ENCODE data around the gene CCT5.

DNA sequence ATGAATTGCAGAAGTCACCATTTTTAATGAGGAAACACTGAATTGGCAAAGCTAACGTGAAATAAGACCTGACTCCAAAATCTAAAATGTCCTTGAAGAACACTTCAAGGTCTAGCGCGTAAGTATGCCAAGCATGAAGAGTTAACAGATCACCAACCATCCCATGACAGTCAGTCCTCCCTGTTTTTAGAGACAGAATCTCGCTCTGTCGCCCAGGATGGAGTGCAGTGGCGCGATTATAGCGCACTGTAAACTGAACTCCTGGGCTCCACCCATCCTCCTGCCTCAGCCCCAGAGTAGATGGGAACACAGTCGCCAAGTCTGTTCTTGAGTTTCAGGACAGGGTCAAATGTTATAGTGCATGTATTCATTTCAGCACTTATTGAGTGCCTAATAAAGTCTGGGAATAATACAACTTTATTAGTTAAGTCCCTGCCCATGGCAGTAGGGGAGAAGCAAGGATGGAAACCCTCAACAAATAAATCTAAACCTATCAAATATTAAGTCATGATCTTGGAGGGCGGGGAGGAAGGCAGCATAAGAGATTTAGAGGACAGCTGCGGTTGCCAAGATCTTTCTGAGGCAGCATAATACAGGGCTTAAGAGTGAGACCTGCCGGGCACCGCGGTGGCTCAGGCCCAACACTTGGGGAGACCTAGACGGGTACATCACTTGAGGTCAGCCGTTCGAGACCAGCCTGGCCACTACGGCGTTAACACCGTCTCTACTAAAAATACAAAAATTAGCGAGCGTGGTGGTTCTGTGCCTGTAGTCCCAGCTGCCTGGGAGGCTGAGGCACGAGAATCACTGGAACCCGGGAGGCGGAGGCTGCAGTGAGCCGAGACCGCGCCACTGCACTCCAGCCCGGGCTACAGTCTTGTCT lies 1.5 kb upstream of the CCT5 start:
- TF ChIP-seq EZH2 (IDR thresholded peaks at IDR 0.05; ENCODE audit: borderline replicate concordance, low read depth, low read length, severe bottlenecking) = no peak
- TF ChIP-seq, protein P1, sequence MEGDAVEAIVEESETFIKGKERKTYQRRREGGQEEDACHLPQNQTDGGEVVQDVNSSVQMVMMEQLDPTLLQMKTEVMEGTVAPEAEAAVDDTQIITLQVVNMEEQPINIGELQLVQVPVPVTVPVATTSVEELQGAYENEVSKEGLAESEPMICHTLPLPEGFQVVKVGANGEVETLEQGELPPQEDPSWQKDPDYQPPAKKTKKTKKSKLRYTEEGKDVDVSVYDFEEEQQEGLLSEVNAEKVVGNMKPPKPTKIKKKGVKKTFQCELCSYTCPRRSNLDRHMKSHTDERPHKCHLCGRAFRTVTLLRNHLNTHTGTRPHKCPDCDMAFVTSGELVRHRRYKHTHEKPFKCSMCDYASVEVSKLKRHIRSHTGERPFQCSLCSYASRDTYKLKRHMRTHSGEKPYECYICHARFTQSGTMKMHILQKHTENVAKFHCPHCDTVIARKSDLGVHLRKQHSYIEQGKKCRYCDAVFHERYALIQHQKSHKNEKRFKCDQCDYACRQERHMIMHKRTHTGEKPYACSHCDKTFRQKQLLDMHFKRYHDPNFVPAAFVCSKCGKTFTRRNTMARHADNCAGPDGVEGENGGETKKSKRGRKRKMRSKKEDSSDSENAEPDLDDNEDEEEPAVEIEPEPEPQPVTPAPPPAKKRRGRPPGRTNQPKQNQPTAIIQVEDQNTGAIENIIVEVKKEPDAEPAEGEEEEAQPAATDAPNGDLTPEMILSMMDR (IDR thresholded peaks at IDR 0.05; ENCODE audit: borderline replicate concordance, extremely low read depth, low read length, poor library complexity, severe bottlenecking) = no peak

Data from DND-41 (cell line).